ENCODE results near the gene KRT17.

The KRT17 gene

DNA sequence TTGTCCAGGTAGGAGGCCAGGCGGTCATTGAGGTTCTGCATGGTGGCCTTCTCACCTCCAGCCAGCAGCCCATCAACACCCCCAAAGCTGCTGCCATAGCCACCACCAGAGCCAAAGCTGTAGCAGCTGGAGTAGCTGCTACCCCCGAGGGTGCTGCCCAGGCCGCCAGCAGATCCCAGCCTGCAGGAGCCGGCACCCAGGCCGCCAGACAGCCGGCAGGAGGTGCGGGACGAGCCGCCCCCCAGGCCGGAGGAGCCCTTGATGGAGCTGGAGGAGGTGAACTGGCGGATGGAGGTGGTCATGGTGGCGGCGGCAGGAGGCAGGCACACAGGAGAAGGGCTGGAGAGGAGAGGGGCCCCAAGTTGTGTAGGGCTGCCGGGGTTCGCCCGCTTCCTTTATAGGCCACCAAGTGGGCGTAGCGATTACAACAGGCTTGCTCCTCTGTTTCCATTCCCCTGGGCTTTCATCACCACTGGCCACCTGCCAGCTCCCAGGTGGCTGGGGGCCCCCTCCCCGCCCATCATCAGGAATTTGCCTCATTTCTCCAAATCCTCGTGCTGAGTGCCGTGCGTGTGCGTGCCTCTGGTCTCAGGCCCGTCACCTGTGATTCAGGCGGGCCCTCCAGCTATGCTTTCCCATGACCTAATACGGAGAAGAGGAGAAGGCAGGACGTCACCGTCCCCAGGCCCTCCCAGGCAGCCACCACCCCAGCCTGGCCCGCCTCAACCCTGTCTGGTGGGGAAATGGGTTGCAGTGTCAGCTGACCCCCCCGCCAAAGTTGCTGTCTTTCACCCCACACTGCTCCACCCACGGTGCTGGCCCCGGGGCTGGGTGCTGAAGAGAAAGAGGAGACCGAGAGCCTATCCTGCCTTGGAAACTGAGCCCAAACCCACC, at the start of gene KRT17:
TSS of gene KRT17 (minus strand) at position 368 of the 894 bp plus-strand sequence. CDS start at position 302, 66 bp downstream.
- peak within 1 kb of the TSS; percentile 100 for H3K27ac ChIP-seq
- DNase-seq (ENCODE audit: low read depth, low spot score), result peak; percentile 97

DNA sequence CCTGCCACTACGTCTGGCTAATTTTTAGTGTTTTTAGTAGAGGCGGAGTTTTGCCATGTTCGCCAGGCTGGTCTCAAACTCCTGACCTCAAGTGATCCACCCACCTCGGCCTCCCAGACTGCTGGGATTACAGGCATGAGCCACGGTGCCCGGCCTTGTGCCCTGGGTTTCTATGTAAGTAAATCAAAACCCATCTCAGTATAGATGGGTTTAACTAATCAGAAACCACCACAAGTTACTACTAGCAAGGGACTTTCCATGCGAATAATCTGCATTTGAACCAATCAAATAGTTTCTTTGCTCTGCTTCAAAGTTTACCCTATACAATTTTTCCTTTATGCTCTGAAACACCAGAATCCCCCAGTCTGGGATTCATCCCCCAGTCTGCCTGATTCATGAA, 47.8 kb upstream of the KRT17 start:
- DNase-seq (ENCODE audit: low read depth, low spot score), result no peak
- no peak overlapping the region for H3K27ac ChIP-seq

DNA sequence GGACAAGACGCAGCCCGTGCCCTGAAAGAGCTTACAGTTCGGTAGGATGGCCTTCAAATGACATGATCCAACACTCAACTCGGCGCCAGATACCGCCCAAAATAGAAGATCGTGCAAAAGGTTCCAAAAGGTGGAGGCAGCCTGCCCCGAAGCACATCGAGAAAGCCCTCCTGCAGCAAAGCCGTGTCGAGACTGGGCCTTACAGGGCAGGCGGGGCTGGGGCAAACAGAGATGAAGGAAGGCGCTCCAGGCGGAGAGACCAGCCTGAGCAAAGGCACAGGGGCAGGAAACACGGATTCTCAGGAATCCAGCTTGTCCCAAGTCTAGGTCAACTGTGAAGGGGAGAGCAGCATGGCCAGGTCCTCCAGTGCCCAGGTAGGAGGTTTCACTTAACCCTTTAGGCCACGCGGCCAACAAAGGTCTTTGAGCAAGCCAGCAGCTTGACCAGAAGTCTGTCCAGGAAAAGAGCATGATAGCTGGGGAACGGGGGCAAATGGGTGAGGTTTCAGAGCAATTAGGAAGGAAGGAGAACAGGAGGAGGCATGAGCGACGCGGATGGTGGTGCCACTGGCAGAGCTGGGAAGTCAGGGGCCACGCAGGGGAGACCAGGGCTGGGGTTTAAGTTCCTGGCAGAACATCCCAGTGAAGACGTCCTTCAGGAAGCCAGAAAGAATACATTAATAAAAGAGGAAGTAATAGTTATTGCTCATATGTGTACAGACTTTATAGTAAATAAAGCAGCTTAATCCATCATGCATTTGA, 43.1 kb upstream of the KRT17 start:
- H3K27ac ChIP-seq, result peak overlapping the region; percentile 100
- DNase-seq (ENCODE audit: low read depth, low spot score), result no peak

DNA sequence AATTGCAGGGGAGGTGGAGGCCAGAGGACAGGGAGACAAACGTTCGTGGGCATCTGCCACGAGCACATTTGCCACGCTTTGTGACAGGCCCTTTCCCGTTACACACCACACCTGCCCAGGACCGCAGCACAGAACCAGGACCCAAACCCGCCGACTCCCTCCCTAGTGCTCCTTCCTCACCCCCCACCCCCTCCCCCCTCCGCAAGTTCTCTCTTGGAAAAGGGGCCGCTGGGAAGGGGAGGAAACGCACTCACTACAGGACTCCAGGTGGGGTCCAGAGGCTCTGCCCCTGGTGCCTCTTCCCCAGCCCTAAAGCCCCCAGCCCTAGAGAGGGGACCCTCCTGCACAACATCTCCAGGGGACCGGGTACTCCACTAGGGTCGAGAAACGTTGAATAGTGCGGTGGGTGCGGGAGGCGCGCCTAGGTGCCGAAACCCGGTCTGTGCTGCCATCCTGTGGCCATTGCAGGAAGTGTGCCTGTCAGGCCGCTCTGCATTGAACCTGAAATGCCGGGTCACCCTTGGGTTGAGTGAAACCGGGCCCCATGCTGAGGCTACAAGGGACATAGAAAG, 42.4 kb upstream of the KRT17 start:
- DNase-seq (ENCODE audit: low read depth, low spot score), result no peak
- H3K27ac ChIP-seq, result peak overlapping the region; percentile 100

DNA sequence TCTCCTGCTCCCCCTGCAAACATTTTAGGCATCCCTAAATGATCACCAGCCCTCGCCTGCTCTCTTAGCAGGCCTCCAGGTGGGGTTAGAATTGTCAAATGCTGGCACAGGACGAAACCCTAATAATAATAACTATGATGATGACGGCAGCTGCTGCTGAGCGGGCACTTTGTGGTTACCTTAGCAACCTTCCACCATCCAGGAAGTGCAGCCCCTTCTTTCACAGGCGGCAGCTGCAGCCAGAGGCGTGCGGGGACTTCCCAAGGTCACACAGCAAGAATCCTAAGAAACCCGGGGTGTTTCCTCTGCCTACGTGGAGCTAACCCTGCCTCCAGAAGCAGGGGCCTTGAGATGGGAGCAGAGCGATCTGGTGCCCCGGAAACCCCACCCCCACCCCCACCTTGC, 41.9 kb upstream of the KRT17 start:
- DNase-seq (ENCODE audit: low read depth, low spot score), result no peak
- H3K27ac ChIP-seq, result peak overlapping the region; percentile 100

DNA sequence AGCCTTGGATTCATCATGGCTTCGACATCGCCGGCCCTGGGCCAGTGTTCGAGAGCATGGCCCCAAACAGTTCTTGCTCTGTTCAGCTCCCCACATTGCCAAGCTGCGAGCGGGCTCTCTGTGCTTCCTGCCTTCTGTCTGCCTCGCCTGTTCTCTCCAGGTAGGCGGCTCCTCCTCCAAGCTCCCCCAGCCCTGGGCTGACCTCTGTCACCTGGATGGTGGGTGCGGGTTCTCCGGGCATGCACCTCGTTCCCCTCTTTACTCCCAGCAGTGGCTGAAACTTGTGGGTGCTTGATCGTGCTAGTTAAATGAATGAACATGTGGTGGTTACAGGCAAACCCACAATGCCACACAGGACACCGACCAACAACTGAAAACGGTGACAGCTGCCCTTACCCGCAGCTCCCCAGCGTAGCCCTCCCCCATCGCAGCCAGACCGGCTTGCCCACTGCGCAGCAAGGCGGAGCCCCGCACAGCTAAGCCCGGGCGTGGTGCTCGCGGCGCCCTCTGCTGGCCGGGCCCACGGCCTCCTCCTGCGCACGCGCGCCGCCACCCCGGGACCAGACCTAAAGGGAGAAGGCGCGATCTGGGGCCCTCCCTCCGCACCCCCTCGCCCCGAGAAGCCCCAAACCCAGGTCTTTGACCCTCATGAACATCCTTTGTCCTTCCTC, 41.3 kb upstream of the KRT17 start:
- DNase-seq (ENCODE audit: low read depth, low spot score), result no peak
- H3K27ac ChIP-seq, result peak overlapping the region; percentile 100

DNA sequence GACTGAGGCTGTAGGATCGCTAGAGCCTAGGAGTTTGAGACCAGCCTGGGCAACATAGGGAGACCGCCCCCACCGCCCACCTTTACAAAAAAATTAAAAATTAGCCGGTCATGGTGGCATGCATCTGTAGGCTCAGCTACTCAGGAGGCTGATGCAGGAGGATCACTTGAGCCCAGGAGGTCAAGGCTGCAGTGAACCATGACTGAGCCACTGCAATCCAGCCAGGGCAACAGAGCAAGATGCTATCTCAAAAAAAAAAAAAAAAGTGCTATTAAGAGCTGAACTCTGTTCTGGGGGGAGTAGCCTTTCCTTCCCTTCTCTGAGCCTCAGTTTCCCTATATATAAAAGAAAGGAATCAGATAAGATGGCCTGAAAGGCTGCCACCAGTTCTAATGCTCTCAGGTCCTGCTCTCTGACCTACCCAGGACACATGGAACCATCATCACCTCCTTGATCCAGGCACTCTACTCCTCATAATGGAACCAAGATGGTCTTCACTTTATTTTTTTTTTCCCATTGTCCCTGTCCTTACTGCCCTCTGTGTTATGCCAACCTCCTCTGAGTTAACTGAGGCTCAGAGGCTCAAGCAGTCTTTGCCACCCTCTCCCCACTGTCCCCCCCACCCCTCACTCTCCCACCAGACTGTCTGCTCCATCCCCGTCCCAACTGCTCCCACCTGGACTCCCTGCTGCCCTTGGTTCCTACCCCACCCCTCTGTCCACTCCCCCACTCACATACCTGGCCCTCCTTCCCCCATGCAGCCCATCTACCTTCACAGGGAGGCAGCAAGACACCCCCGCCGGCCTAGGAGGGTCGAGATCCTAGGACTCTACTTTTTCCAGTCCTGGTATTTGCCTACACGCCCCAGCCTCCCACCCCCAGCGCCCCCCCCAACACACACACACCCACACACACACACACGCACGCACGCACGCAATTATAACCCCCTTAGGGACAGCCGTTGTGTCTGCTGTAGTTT, 40.5 kb upstream of the KRT17 start:
- peak overlapping the region; percentile 100 for H3K27ac ChIP-seq

DNA sequence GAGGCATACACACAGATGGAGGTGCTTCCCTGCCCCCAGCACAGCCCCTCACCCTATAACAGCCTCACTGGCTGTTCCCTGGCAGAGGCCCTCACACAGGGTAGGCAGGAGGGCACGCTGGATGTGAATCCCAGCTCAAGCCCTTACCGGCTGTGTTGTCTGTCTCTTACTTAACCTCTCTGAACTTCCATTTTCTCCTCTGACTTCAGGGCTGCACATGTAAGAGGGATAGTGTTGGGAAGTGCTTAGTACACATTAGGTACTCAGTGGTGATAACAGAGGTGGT, 39.7 kb upstream of the KRT17 start:
- no peak for DNase-seq (ENCODE audit: low read depth, low spot score)
- peak overlapping the region; percentile 100 for H3K27ac ChIP-seq

More for the DNA sequence above, 40.5 kb upstream of the KRT17 start:
- no peak for DNase-seq (ENCODE audit: low read depth, low spot score)

DNA sequence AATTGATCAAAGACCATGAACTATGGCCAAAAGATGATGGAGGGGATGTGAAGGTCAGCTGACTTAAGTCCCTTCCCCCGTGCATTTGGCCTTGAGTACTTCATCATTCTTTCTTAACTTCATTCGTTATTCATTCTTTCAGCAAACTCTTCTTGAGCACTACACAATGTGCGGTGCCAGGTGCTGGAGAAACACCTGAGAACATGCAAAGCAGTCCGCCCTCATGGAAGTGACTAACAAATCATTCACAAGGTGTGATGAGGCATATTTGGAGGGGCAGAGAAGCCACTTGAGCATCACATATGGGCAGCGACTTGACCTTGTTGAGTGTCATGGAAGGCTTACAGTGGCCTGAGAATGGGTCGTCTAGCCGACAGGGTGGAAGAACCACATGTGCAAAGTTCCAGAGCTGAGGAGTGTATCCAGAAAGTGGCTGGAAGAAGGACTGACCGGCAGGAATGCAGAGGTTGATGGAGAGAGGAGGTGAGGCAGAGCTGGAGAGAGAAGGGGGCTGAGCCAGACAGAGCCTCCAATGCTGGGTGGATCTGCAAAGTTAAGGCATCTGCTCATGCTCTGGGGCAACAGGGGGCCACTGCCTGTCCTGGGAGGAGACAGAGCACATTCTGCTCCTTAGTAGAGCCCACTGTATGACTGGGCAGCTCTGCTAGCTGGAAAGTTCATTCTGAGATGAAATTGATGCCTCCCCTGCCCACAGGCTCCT, 39.2 kb upstream of the KRT17 start:
- peak overlapping the region; percentile 100 for H3K27ac ChIP-seq
- DNase-seq (ENCODE audit: low read depth, low spot score), result no peak

DNA sequence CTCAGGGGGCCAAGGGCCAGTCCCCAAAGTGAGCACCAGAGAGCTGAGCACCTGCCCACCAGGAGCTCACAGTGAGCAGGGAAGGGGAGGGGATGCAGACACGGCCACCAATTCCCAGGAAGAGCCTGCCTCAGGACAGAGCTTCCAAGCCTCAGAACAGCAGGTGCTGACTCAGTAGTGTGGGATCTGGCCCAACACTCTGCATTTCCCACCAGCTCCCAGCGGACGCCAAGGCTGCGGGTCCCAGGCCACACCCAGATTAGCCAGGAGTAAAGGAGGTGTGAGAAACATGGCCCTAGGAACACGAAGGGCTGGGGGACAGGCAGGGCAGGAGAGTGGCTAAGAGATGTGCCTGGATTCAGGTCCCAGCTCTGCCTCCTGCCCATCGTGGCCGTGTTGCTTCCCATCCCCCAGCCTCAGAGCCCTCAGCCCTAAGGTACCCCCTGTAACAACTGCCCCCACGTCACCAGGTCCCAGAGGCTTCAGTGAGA, 35.9 kb upstream of the KRT17 start:
- H3K27ac ChIP-seq, result peak overlapping the region; percentile 100
- no peak for DNase-seq (ENCODE audit: low read depth, low spot score)

DNA sequence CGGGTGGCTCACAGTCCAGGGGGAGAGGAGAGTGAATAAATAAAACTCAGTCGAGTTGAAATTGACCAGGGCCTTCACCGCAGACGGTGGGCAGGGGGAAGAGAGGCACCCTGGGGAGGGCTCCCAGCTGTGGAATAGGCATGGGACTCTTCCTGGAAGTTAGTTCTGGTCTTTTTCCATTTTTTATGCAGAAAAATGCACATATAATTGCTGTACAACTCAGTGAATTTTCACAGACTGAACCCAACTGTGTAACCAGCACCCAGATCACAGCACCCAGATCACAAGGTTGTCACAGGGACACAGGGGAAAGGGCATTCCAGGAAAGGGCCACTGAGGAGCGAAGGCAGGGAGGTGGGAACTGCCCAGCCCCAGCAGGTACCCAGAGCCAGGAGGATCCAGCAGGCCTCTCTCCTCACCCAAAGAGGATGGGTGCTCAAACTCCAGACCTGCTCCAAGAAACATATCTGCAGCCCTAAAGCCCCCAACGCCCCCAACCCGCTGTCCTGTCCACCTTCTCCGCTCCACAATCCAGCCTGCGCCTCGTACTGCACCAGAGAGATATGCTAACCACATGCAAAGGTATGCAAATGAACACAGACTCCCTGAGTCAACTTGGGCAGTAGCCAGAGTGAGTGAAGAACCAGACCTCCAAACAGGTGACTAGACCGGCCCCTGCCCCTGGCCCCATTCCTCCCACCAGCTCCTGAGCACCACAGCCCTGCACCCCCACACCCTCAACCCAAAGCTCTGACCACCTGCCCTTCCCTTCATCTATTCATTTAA, 35.2 kb upstream of the KRT17 start:
- DNase-seq (ENCODE audit: low read depth, low spot score), result no peak
- peak overlapping the region; percentile 100 for H3K27ac ChIP-seq

DNA sequence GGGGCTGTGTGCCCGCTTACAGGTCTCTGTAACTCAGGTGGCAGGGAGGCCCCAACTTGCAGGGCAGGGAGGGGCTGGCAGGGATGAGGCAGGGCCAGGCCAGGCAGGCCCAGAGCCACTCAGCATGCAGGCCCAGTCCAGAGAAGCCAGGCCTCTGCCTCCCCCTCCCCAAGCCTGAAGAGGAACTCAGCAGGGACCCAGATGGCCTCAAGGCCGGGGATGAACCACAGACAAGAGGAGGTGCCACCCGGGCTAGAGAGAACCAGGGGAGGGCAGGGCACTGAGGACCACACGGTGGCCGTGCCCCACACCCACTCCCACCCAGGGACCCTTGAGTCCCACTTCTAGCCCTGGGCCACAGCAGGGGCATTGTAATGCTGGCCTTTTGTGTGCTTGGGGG, 34.5 kb upstream of the KRT17 start:
- no peak for DNase-seq (ENCODE audit: low read depth, low spot score)
- peak overlapping the region; percentile 100 for H3K27ac ChIP-seq

DNA sequence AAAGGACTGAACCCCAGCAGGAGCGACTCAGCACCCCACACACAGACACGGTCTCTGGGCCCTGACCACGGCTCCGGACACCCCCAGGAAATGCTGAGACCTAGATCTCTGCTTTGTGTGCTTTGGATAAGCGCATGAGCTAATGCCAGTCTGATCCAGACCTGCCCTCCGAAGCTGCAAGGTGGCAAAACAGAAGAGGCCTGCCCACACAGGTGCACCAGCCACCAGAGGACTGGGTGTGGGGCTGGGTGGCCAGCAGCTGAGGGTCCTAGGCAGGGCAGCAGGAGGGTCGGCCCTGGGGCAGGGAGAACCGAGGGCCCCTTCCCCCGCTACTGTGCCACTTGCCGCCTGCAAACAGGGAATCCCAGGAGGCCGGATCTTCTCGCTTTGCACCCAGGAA, 33.6 kb upstream of the KRT17 start:
- no peak for DNase-seq (ENCODE audit: low read depth, low spot score)
- peak overlapping the region; percentile 100 for H3K27ac ChIP-seq

DNA sequence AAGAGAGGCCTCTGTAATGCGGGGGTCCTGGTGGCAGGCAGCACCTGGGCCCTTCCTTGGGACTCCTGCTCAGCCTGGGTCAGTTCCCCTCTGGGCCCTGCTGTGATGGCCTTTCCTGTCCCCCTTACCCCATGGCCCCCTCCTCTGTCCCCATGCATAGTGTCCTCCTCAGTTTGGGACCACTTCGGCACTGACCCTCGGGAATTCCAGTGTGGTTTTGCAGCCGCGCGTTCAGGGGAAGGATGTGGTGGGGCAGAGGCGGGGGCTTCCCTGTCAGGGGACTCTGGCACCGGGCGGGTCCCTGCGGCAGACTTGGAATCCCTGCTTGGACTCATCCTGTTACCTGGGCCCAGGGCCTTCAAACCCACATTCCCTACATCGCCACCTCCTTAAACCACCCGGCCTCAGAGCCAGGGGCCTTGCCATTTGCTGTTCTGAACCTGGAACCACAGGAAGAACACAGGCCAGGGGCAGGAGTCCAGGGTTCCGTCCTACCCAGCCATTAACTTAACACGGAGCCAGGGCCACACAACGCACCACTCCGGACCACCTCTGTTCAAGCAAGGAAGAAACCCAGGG, 32.9 kb upstream of the KRT17 start:
- no peak for DNase-seq (ENCODE audit: low read depth, low spot score)
- H3K27ac ChIP-seq, result peak overlapping the region; percentile 100

DNA sequence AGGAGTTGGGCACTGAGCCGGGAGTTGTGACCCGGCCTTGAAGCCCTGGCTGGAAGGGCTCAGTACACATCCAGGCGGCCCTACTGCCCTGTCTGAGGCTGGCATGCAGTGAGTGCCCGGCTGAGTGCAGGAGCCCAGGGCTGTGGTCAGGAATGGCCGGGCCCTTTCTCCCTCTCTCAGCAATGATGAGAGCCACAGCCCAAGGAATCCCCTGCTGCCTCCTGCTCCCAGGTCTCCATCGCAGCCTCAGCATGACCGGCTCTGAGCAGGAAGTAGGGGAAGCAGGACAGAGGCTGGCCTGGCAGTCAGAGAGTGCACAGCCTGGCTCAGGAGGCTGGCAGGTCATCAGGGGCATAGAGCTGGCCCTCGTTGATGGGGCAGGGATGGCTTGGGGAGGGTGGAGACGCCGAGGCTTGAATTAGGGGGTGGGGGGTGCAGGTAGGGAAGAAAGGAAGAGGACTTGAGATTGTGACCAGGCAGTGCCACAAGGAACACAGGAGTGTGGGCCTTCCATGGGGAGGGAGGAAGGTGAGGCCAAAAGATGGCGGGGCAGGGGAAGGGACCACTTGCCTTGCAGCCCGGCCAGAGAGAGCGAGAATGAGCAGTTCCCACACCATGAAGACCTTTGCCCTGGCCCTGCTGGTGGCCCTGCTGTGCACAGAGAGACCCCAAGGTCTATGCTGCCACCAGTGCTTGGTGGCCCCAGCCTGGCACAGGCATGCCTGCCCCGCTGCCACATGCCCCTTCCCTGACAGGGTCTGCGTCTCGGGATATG, 32.1 kb upstream of the KRT17 start:
- no peak for DNase-seq (ENCODE audit: low read depth, low spot score)
- peak overlapping the region; percentile 100 for H3K27ac ChIP-seq

DNA sequence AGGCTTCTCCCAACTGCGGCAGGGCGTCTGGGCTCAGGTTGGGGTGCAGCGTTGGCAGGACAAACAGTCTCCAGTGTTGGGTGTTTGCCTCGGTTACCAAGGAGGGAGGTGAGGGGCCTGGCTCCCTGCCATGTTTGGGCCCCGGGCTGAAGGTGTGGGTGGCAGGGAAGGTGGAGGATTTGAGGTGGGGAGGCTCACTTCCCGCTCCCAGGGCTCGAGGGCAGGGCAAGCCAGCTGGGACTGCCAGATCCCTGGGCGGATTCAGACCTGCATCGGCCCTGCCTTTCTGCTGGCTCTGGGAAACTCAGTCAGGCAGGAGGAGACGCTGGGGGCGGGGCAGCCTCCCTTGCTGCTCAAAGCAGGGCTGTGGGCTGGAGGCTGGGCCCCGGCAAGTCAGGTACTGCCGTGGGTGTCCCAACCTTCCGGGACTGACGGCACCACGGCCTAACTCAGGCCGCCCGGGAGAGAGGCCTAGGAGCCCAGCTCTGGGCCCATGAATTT, 31.3 kb upstream of the KRT17 start:
- peak overlapping the region; percentile 100 for H3K27ac ChIP-seq
- DNase-seq (ENCODE audit: low read depth, low spot score), result peak; percentile 100
